Endometrial microvascular endothelial cells (primary cell): ENCODE measurements around the gene CTAGE8. TPM values are rescaled to one million over a fixed set of nuclear protein-coding genes. Genes with fewer than 3 reads are reported as not detected.

Source experiments
- total RNA-seq: library from RNA; depleted of rRNA; stranded (reverse); fragments of >200 nt; gene quantifications from one replicate; pipeline ENCODE4 v1.2.3, GENCODE V29; 2015; ENCODE audit errors: inconsistent ontology term

Gene CTAGE8
- total RNA-seq, 1 donor from 2014 or later: 0.19 TPM

Other genes starting within 250 kb of the CTAGE8 start
- gene OR2A5, start 220.3 kb downstream of the CTAGE8 start, total RNA-seq: not detected
- not detected for gene OR2A25, start 199.5 kb downstream of the CTAGE8 start, total RNA-seq
- not detected for gene OR2A12, start 183.0 kb downstream of the CTAGE8 start, total RNA-seq
- not detected for gene OR2A2, start 159.7 kb downstream of the CTAGE8 start, total RNA-seq
- gene OR2A14, start 146.1 kb downstream of the CTAGE8 start, total RNA-seq: not detected
- 0.19 TPM for gene CTAGE4, start 85.8 kb downstream of the CTAGE8 start, total RNA-seq
- gene ARHGEF35, start 73.5 kb downstream of the CTAGE8 start, total RNA-seq: not detected
- gene OR2A42, start 29.7 kb downstream of the CTAGE8 start, total RNA-seq: not detected
- gene OR2A7, start 4.5 kb downstream of the CTAGE8 start, total RNA-seq: 0.09 TPM
- not detected for gene OR2A1, start 43.1 kb upstream of the CTAGE8 start, total RNA-seq
- gene ARHGEF5, start 86.1 kb upstream of the CTAGE8 start, total RNA-seq: 3.5 TPM
- not detected for gene NOBOX, start 134.4 kb upstream of the CTAGE8 start, total RNA-seq